Brain microvascular endothelial cell (primary cell): ENCODE results near the gene ZNF865.
A peak's percentile ranks its signal among the peaks of the same experiment; 100 is the strongest.

Source experiments
- DNase-seq: peaks from one replicate; pipeline ENCODE4 v3.0.0-alpha.2; 2020
- H3K27ac ChIP-seq: fragments of 250-450 bp; sonication (Bioruptor Pico); 2 replicates; pipeline ENCODE4 v1.5.1; 2020; ENCODE audit warnings: mild to moderate bottlenecking, moderate library complexity
- H3K27me3 ChIP-seq: fragments of 250-450 bp; sonication (Bioruptor Pico); replicated peaks from 2 replicates; pipeline ENCODE4 v1.5.1; 2020; ENCODE audit warnings: mild to moderate bottlenecking
- H3K36me3 ChIP-seq: fragments of 250-450 bp; sonication (Bioruptor Pico); replicated peaks from 2 replicates; pipeline ENCODE4 v1.5.1; 2020; ENCODE audit warnings: mild to moderate bottlenecking
- H3K4me3 ChIP-seq: 2 replicates; pipeline ENCODE4 v1.5.1; 2011; ENCODE audit warnings: low read depth, mild to moderate bottlenecking, control low read depth, low read length, moderate library complexity
- CTCF ChIP-seq: IDR thresholded peaks from 2 replicates; pipeline ENCODE4 v1.5.1; 2011; ENCODE audit warnings: low read depth, mild to moderate bottlenecking, moderate library complexity, low read length, control low read depth, inconsistent platforms; ENCODE audit errors: missing control alignments
- in situ Hi-C: cut with HindIII; loops from 2 replicates; pipeline ENCODE4 v1.10.0; 2017; ENCODE audit warnings: low sequenced_read_pairs, low pct_ligation_motif_present

Gene ZNF865

GRCh38 chr19:55576746-55577145 is 28.7 kb upstream of the ZNF865 start:
- H3K4me3 ChIP-seq = no peak overlapping the region
- in situ Hi-C loops = no loop called here
- no peaks in the 10 kb centered on the region for H3K27me3 ChIP-seq
- no peak for TF ChIP-seq CTCF
- DNase-seq = no peak
- peaks cover 14% of the 10 kb centered on the region for H3K36me3 ChIP-seq
- no peak overlapping the region for H3K27ac ChIP-seq

GRCh38 chr19:55578031-55578760 is 27.3 kb upstream of the ZNF865 start:
- no peak for TF ChIP-seq CTCF
- H3K4me3 ChIP-seq = no peak overlapping the region
- no peak overlapping the region for H3K27ac ChIP-seq
- peaks cover 14% of the 10 kb centered on the region for H3K36me3 ChIP-seq
- H3K27me3 ChIP-seq = no peaks in the 10 kb centered on the region
- DNase-seq = no peak
- in situ Hi-C loops = no loop called here

- H3K4me3 ChIP-seq = peak overlapping the region; percentile 94
- no peak for TF ChIP-seq CTCF
- no peak for DNase-seq
- H3K36me3 ChIP-seq = peaks cover 14% of the 10 kb centered on the region
- H3K27ac ChIP-seq = no peak overlapping the region
- no peaks in the 10 kb centered on the region for H3K27me3 ChIP-seq
- in situ Hi-C loops = no loop called here
These were observed 26.4 kb upstream of the ZNF865 start for GRCh38 chr19:55578761-55579747.

- peak overlapping the region; percentile 94 for H3K4me3 ChIP-seq
- in situ Hi-C loops = no loop called here
- no peak for TF ChIP-seq CTCF
- H3K36me3 ChIP-seq = peaks cover 14% of the 10 kb centered on the region
- DNase-seq = no peak
- H3K27ac ChIP-seq = peak overlapping the region; percentile 77
- H3K27me3 ChIP-seq = no peaks in the 10 kb centered on the region
These were observed 25.5 kb upstream of the ZNF865 start for GRCh38 chr19:55579766-55580621.

GRCh38 chr19:55580628-55581144 is 24.8 kb upstream of the ZNF865 start, which contains the start of gene ZNF579:
Gene ZNF579, minus strand, starts transcription at chr19:55580848. Its CDS starts 1,209 bp downstream, at chr19:55579639.
- H3K27me3 ChIP-seq = no peaks in the 10 kb centered on the region
- H3K27ac ChIP-seq = peak within 1 kb of the TSS; percentile 77
- TF ChIP-seq CTCF = no peak
- H3K36me3 ChIP-seq = peaks cover 14% of the 10 kb centered on the region
- H3K4me3 ChIP-seq = peak within 1 kb of the TSS; percentile 94
- DNase-seq = peak; percentile 86
- in situ Hi-C loops = no loop called here
